Midbrain (tissue), 1 donor: ENCODE data around the gene MYRIP.
A peak's percentile ranks its signal among the peaks of the same experiment; 100 is the strongest.
"Not testable (repeated sequence)": the region's sequence is repeated elsewhere in the genome, so short reads cannot be mapped to it uniquely, and the experiment has no call there.

ENCODE experiments used
- DNase-seq: peaks from one replicate; lab custom pipeline; 2025; lab: John Stamatoyannopoulos, UW

The MYRIP gene

GRCh38 chr3:40129981-40130380, 320.6 kb downstream of the MYRIP start:
- no peak for DNase-seq

DNA sequence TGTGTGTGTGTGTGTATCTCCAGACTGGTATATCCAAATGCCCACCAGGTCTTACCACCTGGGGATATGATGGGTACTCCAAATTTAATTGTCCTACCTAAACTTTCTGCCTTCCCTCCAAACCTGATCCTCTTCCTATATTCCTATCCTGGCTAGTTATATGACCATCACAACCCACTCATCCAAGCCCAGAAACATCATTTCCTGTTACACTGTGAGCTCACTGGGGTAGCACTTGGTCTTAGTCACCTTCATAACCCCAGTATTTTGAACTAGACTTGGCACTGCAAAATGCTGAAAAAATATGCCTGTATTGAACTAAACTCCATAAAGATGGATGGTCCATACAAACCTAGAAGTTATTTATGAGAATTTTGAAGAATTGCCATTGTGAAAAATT, 321.3 kb downstream of the MYRIP start:
- no peak for DNase-seq

DNA sequence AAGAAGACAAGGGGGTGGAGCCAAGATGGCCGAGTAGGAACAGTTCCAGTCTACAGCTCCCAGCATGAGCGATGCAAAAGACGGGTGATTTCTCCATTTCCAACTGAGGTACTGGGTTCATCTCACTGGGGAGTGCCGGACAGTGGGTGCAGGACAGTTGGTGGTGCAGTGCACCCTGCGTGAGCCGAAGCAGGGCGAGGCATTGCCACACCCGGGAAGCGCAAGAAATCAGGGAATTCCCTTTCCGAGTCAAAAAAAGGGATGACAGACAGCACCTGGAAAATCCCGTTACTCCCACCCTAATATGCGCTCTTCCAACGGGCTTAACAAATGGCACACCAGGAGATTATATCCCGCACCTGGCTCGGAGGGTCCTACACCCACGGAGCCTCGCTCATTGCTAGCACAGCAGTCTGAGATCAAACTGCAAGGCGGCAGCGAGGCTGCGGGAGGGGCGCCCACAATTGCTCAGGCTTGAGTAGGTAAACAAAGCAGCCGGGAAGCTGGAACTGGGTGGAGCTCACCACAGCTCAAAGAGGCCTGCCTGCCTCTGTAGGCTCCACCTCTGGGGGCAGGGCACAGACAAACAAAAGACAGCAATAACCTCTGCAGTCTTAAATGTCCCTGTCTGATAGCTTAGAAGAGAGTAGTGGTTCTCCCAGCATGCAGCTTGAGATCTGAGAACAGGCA, 324.6 kb downstream of the MYRIP start:
- DNase-seq = not testable (repeated sequence)

DNA sequence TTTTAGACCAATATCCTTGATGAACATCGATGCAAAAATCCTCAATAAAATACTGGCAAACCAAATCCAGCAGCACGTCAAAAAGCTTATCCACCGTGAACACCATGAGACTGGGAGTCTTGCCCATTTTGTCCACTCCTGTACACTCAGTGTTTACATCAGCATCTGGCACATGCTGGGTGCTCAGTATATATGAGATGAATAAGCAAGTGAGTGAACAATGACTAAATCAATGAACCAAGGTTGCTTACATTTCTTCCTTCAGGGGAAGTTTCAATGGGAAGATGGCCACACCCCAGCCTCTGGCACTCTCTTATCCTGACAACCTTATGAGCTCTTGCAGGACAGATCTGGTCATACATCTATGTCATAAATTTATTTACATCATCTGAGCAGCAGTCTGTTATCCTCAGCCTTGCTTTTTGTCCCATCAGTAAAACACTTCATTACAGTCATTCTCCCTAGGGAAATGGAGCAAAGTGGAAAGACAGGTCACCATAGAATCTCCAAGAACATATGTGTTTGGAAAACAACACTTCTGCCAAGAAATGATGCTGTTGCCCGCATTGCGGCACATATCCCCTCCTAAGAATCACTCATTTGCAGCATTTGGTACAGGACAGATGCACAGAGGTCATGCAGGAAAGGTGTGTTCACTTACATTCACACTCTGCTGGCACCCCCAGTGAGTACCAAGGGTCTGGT, 328.3 kb downstream of the MYRIP start:
- DNase-seq = no peak

DNA sequence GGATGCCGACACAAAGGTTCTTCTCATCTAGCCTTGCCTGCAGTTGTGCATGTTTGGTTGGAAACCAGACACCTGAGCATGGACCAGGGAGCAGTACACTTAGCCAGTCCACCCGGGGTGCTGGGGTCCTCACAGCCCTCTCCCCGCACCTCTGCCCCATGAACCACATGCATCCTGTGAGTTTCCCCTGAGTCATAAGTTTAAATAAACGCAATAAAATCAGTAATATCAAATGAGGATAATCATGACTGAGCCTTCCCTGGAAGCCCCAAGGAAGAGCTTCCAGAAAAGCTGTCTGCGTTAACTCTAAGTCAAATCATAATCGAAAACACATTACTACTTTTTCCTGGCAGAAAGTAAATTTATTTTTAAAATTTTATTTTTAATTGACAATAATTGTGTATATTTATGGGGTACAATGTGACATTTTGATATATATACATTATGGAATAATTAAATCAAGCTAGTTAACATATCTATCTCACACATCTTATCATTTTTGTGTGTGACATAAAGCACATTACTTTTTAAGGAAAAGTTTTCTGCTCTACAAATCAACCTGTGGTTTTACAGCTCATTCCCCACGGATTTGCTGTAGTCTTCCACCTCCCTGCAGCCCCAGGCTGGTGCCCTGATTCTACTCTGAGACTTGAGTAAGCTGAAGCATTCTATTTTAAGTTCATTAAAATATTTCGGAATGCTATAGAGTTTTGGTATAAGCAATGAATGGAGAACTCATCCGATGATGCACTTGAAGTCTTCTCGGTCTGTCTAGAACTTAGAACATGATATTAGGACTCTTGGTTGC, 334.1 kb downstream of the MYRIP start:
- no peak for DNase-seq

DNA sequence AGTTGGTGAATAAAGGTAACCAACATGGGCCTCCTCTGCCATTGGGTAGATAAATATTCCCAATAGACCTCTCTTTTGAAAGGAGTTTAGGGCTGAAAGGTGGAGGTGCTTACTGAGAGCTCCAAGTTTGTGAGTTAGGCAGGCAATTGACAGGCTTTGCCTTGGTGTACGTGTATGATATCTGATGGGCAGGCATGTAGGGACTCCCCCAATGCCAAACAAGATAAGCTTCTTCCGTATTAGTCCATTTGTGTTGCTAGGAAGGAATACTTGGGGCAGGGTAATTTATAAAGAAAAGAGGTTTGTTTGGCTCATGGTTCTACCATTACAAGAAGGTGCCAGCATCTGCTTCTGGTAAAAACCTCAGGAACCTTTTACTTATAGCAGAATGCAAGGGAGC, 339.4 kb downstream of the MYRIP start:
- no peak for DNase-seq

DNA sequence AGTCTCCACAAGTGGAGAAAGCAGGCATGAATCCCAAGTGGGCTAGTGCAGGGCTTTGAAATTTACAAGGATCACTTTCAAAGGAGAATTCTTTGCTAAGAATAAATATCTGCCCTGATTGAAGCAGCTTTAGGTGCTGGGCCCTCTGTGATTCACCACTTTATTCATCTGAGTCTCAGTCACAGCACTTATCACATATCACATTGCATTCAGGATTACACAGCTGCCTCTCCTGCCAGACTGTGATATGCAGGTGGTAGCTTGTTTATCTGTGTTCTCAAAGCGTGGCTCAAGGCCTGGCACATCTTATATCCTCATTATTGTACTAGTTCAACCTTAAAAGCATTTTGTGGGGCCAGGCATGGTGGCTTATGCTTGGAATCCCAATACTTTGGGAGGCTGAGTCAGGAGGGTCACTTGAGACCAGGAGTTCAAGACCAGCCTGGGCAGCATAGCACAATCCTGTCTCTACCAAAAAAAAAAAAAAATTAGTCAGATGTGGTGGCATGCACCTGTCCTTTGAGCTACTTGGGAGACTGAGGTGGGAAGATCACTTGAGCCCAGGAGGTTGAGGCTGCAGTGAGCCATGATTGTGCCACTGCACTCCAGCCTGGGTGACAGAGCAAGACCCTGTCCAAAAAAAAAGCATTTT, 343.2 kb downstream of the MYRIP start:
- DNase-seq = no peak

- no peak for DNase-seq
Observed at GRCh38 chr3:40160933-40161332, 351.5 kb downstream of the MYRIP start.

GRCh38 chr3:40162616-40163015, 353.2 kb downstream of the MYRIP start:
- DNase-seq = no peak

DNA sequence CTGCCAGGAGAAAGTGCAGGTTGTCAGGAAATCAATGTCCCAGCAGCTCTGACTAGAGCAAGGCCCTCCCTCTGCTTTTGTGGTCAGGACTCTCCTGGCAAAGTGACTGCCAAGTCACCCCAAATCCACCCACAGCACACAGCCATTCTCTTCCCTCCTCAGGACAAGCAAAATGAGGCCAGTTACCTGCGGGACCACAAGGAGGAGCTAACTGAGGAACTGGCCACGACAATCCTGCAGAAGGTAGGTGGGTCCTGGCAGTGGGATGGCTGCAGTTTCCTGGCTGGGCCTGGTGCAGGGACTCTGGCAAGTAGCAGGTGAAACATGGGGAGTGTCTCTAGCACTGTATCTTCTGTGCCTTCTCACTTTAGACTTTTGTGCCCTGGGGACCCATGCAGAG, 357.6 kb downstream of the MYRIP start:
- no peak for DNase-seq

DNA sequence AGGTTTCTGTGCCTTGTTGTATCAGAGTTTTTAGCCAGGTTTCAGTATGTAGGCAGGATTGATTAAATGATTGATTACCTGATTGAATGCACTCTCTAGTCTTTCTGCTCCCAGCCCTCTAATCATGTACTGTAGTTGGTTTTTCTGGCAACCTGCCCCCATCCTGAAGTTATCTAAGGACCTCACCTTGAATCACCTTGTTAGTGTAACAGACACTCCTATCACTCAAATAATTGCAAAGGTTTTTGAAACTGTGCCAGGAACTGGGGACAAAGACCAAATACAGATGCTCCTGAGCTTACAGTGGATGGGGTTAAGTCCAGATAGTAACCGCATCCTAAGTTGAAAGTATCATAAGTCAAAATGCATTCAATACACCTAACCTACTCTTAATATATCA, 358.5 kb downstream of the MYRIP start:
- no peak for DNase-seq

- no peak for DNase-seq
Observed at GRCh38 chr3:40169983-40170382, 360.6 kb downstream of the MYRIP start.

DNA sequence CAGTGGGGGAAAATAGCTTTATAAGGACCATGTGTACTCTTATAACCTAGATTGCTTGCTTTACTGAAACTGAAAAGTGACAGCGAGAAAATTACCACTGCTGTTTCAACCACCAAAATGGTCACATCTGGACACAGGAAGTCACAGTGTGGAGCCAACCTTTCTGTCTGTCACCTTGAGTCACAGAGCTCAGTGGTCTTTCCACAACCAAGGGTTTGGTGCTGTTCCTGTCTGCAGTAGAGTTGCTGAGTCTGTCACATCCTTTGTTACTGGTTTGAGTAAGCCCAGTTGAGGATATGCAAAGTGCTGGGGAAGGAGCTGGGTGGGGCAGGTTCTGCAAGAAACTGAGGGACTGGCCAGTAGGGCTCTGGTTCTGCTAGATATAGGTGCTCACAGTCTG, 361.0 kb downstream of the MYRIP start:
- no peak for DNase-seq

DNA sequence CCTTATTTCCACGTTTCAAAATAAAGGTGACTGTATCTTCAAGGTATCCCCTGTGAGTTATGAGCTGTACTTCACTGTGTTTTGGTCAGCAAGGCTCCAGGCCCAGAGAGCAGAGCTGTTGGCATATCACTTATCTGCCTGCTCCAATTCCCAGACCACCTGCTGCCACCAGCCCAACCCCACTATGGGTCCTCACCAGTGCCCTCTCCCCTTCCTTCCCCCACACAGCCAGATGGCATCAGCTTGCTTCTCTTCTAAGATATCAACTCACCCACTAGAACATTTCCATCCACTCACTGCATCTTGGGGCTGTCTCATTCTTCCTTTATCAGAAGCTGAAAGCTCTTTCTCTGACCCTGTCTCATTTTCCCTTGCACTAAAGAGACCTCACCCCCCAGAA, 363.2 kb downstream of the MYRIP start:
- DNase-seq = no peak

DNA sequence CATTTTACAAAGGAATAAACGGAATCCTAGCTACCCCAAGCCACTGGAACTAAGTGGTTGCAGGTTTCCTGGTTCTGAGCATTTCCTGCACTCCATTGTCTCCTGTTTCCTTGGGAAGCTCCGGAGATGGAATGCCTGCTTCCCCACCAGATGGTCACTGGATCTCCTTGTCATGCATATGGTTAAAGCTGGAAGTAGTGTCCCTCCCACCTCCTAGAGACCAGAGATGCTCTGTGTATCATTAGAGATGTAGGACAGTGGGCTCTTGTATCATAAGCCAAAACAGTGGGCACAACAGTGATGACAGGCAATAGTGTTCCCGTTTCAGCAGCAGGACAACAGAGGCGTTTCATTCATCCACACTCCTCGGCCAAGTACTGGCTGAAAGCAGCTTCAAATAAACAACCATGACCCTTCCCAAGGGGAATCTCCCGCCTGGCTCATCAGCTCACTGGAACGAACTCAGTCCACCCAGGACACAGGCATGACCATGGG, 363.9 kb downstream of the MYRIP start:
- DNase-seq = peak; percentile 88

DNA sequence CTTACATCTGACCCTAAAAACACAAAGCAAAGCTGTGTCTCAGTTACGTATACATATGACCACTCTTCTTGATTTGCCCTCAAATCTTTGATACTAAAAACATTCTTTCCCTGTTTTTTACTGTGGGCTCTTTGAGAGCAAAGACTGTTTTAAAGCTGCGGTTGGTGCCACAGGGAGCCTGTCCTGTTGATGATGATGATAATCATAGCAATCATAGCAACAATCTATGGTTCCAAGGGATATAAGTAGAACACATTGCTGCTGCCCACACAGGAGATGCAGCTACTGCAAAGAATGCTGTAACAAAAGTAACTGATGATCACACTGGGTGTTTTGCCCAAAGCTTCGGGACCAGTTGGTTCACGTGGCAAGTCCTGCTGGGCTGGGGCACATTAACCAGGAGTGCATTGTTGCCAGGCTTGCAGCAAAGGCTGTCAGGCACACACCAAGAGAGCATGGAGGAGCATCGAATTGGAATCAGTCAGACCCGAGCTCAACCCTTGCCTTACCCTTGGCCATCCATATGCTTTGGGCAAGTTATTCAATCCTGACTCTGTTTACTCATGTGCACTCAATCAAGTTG, 368.7 kb downstream of the MYRIP start:
- DNase-seq = no peak

- peak; percentile 88 for DNase-seq
Observed at GRCh38 chr3:40179016-40179415, 369.6 kb downstream of the MYRIP start.

GRCh38 chr3:40181182-40181581, 371.8 kb downstream of the MYRIP start:
- DNase-seq = no peak

DNA sequence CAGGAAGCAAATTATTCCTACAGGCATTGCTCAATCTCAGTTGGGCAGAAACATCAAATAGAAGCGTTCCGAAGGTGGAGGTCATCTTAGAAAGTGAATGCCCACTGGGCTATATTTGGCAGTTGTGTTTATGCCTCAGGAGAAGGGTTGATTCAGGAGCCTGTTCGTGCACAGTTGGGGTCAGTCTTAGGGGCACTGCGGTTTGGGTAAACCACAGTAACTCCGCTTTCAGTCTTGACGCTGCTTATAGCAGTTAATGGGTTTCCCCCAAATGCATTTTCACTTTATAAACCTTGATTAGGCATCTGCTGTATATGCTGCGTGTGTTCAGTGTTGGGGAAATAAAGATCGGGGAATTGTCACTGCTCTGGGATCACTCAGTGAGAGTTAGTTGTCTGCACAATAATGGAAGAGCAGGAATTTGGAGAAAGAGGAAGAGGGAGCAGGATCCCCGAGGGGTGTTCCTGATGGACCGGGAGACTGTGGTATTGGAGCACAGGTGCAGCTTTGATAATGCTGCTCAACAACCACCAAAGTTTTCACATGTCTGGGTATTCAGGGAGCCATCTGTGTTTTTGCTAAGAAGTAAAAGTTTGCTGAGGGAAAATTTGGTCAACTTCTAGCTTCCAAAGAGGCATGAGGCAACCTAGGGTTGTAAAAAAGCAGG, 375.8 kb downstream of the MYRIP start:
- no peak for DNase-seq

DNA sequence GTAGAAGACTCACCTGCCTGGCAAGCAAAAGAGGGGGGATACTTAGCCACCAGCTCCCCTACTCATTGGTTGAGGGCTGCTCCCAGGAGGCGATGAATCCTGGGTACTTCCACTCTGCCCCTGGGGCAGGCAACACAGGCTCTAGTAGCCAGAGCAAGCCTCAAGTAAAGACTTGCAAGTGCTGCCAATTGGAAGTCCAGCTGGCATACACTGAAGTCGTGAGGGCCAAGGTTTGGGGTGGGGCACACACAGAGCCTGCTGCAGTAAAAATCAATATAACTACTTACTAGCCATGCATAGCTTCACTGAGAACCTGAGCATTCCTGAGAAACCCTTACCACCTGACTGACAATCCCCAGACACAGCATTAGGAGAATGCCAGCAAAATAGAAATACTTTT, 377.1 kb downstream of the MYRIP start:
- DNase-seq = no peak

- DNase-seq = no peak
Observed at GRCh38 chr3:40187945-40188344, 378.5 kb downstream of the MYRIP start.
